Astrocyte (in vitro differentiated cells and primary cell): ENCODE data around the gene IFNA17.
"Not testable (repeated sequence)": the region's sequence is repeated elsewhere in the genome, so short reads cannot be mapped to it uniquely, and the experiment has no call there.

ENCODE experiments used
- EZH2 ChIP-seq: IDR thresholded peaks from 2 replicates; pipeline ENCODE4 v1.6.1; 2012; ENCODE audit warnings: mild to moderate bottlenecking, low read length, inconsistent platforms; ENCODE audit not compliant: insufficient read depth
- TF ChIP-seq, protein P1 (sequence below): IDR thresholded peaks from 2 replicates; pipeline ENCODE4 v1.5.1; 2011; ENCODE audit warnings: low read depth, mild to moderate bottlenecking, inconsistent platforms, low read length, moderate library complexity; ENCODE audit not compliant: insufficient read depth

DNA sequence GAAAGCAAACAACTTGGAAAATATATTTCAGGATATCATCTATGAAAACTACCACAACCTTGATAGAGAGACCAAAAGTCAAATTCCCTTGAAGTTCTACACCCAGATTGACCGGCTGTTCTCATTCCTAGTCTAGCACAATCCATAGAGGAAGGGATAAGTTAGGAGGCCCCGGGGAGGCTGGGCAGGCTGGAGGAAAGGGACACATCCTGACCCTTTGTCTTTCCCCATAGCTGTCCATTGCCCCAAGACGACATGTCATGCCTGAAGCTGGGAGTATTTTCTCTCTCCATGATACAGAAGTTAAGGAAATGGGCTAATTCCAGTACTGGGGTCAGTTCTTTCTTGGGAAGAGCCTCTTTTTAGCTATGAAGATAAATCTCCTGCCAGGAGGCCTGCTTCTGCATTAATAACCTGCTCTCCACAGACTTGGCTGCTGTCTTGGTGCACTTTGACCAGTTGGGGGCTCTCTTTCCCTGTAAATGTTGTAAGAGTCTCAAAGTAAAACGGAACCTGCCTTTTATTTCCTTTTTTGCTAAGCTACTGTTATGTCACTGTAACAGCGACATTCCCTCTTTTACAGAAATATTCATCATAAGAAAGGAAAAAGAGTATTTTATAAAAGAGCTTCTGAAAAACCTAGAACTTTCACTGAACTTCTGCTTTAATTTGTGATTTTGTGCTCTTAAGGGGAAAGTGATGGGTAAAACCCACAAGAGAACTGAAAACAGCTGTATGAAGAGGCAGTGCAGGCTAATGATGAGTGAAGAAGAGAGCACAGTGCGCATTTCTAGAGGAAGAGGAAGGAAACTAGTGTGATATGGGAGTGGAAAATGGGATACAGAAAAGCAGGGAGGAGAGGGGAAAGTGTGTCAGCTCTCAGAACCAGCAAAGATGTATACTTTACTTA is 32.9 kb downstream of the IFNA17 start:
- TF ChIP-seq, protein P1, sequence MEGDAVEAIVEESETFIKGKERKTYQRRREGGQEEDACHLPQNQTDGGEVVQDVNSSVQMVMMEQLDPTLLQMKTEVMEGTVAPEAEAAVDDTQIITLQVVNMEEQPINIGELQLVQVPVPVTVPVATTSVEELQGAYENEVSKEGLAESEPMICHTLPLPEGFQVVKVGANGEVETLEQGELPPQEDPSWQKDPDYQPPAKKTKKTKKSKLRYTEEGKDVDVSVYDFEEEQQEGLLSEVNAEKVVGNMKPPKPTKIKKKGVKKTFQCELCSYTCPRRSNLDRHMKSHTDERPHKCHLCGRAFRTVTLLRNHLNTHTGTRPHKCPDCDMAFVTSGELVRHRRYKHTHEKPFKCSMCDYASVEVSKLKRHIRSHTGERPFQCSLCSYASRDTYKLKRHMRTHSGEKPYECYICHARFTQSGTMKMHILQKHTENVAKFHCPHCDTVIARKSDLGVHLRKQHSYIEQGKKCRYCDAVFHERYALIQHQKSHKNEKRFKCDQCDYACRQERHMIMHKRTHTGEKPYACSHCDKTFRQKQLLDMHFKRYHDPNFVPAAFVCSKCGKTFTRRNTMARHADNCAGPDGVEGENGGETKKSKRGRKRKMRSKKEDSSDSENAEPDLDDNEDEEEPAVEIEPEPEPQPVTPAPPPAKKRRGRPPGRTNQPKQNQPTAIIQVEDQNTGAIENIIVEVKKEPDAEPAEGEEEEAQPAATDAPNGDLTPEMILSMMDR, result peak; percentile 44
- TF ChIP-seq EZH2, result not testable (repeated sequence)
